HG03439 (cell line): Measurements from ENCODE around the gene STAP1.
A peak's percentile ranks its signal among the peaks of the same experiment; 100 is the strongest.

Experiments
- ATAC-seq: cut with Tn5 transposase; IDR thresholded peaks from one replicate; pipeline ENCODE4 v1.9.1; 2021; ENCODE audit warnings: mild to moderate bottlenecking, moderate library complexity; ENCODE audit not compliant: unreplicated experiment

Gene STAP1

DNA sequence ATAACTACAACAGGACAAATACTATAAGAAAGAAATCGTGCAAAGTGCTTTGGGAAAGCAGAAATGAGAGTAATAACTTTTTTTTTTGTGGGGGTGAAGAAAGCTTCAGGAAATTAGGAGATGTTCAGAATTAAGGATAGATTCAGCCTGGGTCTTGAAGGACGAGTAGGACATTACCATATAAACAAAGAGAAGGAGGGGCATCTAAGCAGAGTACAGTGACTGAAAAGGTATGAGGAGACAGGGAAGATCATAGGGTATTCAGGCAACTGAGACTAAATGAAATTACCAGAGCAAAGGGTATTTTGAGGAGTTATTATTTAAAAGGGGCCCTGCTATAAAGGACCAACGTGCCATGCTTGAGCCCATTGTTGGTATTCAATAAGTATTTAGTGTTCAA lies 3.1 kb upstream of the STAP1 start:
- ATAC-seq, result no peak

DNA sequence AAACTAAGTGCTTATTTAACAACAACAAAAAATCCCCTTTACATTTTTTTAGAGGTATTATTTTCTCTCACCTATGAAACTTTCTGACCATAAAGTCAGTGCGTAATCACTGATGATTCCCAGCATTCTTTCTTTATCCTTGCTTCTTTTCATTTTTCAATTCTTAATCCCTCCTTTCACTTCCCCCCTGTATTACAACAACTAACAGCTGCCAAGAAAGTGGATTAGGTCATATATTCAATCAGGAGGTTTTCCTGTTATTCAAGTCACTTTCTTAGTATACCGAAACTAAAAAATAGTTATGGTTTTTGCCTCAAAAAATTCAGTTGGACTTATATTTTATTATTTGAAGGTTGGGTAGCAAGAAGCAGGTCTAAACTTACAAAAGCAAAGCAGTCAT lies 2.1 kb upstream of the STAP1 start:
- ATAC-seq, result no peak

DNA sequence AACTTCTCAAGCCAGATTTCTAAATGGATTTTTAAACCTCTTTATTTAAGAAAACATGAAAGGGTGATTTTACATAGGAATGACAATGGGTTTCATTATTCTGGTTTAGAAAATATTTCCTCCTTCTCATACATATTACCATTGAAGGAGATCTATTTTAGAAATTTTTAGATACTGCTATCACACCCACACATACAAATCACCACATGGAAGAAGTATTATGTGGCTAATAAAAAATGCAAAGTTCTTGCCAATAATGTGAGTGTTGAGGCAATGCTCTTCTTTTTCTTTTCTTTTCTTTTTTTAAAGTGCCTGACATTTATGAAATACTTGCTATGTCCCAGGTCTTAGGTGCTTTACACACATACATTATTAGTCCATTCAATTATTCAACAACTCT lies 6.8 kb downstream of the STAP1 start:
- ATAC-seq, result no peak

DNA sequence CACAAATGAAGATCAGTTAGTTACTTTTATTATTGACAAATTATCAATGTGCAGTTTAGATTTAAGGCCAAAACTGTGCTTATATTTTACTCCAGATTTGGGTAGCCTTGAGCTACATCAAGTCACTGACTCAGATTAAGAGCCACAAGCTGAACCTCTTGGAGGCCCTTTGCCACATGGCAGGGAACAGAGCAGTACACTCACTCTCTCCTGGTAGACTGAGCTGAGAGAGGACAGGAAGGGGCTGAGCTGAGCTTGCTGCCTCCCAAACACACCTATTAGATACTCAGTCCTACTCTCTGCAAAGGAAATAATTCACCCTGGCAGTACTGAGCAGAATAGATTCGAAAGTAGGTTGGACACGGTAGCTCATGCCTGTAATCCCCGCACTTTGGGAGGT lies 7.8 kb downstream of the STAP1 start:
- ATAC-seq, result no peak

DNA sequence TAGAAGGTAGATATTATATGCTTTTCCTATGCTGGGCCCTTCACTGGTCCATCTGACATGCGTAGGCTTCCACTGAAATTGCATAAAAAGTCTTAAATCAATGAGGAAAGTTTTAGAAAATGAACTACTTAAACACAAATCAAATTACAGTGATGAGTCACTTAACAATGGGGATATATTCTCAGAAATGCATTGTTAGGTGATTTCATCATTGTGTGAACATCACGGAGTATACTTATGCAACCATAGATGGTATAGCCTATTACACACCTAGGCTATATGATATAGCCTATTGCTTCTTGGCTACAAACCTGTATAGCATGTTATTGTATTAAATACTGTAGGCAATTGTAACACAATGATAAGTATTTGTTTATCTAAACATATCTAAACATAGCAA lies 10.3 kb downstream of the STAP1 start:
- no peak for ATAC-seq

DNA sequence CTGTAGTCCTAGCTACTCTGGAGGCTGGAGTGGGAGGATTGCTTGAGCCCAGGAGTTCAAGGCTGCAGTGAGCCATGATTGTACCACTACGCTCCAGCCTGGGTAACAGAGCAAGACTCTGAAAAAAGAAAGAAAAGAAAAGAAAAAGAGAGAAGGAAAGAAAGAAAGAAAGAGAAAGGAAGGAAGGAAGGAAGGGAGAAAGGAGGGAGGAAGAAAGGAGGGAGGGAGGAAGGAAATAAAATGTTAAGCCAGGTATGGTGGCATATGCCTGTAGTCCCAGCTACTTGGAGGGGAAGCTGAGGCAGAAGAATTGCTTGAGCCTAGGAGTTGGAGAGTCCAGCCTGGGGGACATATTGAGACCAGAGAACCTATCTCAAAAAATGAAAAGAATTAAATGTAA lies 12.0 kb downstream of the STAP1 start:
- no peak for ATAC-seq

DNA sequence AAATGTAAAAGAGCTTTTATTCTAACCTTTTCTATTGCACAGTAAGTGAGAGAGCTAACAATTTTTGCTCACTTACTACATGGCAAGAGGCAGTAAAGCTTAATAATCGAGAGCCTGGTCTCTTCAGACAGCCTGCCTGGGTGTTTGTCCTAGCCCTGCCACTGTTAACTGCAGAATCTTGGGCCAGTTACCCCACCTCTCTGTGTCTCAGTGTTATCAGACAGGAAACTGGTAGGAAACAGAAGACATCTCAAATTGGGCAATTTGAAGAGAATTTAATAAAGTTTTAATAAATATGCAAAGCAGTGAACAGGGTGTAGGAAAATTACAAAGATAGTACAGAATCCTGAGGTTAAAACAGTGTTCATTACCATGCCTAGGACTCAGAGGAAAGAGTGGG lies 13.4 kb downstream of the STAP1 start:
- ATAC-seq, result no peak

DNA sequence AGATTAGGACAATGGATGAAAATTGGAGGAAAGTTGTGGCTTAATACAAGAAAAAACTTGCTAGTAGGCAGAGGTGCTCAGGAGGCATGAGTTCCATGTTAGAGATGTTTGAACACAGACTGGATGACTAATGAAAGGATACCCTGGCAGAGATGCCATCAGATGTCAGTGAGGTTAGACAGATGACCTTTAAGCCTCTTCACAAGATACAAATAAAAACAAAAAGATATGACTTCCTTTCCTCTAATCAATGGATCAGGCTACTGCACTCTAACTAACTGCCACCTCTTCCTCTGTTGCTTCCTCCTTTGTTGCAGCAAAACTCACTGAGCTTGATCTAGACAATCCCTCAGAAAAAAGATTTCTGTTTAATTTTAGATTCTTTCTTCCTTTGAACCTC lies 14.7 kb downstream of the STAP1 start:
- ATAC-seq, result no peak

DNA sequence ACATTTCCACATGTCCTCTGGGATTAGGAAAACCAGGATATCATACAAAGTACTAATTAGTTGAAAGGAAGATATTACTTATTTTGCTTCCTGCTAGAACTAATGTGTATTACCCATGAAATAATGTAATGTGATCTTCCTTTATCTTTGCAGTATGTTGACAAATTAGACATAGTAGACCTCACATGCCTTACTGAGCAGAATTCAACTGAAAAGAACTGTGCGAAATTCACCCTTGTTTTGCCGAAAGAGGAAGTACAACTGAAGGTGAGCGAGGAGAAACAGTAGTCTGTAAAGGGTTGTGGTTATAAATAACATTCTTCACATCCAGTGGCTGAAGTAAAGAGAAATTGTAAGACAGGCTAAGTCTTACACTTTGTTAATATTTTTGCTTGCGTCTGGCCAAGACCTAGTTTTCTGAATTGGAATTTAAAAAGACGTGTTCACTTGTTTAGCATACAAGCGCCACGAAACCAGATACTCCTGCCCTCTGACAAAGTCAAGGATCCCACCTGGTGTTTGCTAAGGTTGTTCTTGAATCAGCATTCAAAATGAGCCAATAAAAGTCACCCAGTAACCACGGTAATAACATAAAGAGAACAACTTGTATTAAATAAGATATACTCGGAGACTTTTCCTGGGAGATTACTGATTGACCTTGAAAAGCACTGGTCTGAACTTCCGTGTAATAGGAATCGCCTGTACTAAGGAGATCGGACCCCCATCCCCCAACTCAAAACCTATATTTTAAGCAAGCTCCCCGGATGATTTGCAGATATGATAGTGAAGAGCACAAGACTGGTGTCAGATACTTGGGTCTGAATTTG lies 16.9 kb downstream of the STAP1 start:
- ATAC-seq, result peak; percentile 92

DNA sequence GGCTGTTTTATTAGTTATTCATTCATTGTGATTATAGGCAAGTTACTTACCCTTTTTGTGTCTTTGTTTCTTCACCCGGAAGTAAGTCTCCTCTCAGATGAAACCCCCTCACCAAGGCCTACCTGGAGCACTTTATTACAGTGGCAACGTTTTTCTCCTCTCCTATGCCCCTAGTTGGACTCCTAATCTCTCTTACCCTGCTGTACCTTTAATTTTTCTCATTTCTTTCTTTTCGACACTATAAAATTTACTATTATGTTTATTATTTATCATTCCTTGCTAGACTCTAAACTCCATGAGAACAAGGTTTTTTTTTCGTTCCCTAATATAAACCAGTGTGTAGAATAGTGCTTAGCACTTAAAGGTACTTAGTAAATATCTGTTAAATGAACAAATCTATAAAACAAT lies 17.5 kb downstream of the STAP1 start:
- no peak for ATAC-seq

DNA sequence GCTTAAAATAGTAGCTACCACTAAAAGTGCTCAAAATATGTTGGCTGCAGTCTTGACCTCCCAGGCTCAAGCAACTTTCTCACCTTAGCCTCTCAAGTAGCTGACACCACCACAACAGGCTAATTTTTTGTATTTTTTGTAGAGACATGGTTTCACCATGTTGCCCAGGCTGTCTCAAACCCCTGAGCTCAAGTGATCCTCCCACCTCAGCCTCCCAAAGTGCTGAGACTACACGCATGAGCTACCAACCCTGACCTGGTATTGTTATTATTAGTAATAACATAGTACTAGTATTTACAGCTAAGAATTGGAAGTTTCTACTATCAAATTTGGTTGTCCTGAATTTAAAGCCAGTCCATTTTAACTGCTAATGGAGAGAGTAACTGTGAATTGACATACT lies 18.0 kb downstream of the STAP1 start:
- ATAC-seq, result no peak

DNA sequence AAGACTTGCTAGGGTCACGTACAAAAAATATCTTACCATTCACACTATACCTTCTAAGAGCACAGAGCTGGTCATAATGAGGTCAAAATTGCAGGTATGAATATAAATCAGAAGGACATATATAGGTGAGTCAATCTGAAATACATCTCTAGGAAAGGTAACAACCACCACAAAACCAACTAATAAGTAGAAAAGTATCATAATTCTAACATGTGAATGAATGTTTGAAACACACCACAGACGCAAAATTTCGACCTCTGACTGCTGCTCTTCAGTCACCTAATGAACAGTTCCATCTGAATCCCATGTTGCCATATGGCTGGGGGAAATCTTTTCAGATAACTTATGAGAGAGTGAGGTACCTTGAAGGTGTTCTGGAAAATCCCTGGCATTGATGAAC lies 22.1 kb downstream of the STAP1 start:
- ATAC-seq, result no peak

DNA sequence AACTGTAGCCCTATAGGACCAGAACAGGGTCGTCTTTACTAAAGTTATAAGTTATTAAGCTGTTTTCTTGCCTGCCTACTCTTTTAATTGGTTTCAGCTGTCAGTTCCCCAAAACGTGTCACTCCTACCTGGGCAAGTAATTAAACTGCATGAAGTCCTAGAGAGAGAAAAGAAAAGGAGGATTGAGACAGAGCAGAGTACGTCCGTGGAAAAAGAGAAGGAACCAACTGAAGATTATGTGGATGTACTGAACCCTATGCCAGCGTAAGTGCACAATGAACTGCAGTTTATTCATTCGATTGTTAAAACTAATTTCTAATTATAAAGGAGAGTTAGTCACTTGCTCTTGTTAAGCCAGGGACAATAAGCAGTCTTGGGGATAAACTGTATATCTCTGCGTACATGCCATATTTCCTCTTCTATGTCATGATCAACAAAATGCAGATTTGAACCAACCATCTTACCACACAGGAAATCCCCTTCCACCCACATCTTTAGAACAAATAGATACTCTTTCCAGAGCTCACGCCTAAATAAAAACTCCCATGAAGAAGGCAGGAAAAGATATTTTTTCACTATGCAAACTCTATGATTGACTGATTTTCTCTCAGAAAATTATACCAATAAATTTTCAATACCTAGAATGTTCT lies 22.8 kb downstream of the STAP1 start:
- peak; percentile 41 for ATAC-seq

DNA sequence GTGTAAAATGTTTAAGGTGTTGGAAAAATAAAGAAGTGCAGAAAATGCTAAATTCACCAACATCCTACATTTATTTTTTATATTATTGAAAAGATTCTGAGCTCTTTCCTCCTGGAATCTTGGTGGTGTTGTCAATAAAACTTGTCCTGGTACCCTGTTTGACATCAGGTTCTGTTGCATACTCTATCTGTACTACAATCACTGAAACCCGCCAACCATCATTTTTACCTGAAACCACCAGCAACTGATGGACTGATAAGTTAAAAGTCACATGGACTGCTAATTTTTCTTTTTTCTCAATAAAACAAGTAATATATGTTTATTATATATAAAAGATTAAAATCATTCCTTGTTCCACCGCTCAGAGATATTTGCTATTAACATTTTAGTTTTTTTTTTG lies 23.4 kb downstream of the STAP1 start:
- no peak for ATAC-seq

DNA sequence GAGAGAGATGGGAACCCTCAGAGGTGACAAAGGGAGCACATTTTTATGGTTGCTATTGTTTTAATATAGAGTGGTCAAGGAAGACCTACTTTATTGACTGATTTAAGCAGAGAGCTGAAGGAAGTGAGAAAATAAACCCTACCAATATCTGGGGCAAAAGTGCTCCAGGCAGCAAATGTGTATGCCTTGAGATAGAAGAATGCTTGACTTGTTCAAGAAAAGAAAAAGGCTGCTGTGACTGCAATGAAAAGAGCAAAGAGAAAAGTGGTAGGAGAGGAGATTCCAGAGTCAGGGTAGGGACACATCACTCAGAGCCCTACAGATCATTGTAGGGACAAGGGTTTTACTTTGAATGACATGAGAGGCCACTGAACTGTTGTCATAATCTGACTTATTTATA lies 26.0 kb downstream of the STAP1 start:
- no peak for ATAC-seq

DNA sequence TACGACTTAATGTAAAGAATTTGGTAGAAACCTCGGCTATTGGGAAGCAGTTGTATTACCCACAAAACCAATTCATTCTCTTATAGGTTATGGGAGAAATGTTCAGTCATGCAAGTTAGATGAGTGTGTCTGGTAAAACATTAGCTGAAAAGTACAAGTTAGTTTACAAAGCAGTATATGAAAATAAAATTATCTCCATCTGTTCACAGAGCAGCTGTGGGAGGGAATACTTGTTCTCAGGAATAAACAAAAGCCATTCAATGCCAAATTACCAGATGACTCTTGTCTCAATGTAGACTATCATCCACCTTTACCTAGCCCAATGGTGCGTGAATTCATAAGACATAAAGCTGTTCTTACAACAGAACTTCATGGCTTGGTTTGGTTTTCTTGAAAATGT lies 28.6 kb downstream of the STAP1 start:
- ATAC-seq, result no peak

DNA sequence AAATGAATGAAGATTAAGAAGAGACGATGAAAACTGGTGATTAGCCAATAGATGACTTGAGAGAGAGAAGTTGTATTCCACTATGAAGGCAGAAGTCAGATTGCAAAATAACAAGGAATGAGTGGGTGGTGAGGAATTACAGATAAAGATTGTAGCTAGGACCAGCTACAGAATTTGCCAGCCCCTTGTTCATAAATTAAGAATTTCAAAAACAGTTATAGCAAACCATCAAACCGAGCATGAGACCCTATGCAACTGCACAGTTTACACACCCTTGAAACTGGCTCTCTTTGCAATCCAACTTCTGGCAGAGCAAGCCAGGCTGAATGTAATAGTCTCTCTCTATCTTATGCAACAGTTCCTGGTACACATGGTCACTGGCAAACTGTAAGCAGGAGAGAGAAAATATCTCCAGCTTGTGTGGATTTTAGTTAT lies 35.2 kb downstream of the STAP1 start:
- ATAC-seq, result no peak

DNA sequence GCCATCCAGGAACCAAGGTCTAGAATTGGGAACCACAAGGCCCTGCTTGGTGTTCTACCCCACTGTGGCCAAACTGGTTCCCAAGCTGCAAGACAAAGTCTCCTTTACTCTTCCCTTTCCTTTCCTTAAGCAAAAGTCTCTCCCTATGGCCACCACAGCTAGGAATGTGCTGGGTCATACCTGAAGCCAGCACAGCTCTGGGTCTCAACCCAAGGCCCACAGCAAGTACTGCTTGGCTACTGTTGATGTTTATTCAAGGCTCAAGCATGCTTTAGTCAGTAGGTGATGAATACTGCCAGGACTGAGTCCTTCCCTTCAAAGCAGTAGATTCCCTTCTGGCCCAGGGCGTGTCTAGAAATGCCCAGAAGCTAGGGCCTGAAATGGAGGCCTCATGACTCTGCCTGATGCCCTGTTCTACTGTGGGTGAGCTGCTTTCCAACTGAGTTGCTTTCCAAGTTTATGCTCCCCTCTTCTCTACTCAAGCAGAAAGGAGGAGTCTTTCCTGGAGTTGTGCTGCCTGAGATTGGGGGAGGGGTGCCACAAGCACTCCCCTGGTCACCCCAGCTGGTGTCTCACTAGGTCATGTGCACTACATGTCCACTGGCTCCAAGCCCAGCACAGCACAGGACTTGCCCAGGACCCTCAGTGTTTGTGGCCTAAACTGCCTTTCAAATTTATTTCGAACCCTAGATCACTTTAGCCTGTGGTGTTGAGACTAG lies 44.9 kb downstream of the STAP1 start:
- no peak for ATAC-seq

DNA sequence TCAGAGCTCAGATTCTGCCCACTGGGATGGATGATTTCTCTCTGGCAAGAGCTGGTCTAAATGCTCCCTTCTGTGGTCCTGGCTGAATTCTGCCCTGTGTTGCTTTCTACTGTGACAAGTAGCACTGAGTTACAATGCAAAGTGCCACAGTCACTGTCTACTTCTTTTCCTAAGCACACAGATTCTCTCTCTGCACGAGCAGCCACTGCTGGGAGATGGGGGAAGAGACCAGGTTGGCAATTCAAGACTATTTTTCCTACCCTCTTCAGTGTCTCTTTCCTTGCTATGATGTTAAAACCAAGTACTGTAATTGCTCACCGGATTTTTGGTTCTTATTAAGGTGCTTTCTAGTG lies 45.5 kb downstream of the STAP1 start:
- no peak for ATAC-seq

DNA sequence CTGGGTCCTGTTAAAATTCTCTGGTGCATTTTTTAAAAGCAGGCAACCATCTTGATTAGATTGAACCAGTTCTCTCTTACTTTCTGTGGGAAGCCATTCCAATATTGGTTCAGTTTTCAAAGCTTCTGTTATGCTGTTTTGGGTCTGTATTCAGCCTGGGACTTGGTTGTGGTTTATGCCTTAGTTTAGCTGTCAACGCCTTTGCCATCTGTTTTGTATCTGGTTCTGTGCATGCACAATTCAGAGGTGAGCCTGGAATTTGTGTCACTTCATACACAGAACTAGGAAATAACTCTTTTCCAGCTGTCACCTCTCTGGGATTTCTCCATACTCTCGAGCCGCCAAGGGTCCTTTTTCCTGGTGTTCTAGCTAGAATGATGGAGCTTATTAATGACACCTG lies 46.2 kb downstream of the STAP1 start:
- ATAC-seq, result no peak

DNA sequence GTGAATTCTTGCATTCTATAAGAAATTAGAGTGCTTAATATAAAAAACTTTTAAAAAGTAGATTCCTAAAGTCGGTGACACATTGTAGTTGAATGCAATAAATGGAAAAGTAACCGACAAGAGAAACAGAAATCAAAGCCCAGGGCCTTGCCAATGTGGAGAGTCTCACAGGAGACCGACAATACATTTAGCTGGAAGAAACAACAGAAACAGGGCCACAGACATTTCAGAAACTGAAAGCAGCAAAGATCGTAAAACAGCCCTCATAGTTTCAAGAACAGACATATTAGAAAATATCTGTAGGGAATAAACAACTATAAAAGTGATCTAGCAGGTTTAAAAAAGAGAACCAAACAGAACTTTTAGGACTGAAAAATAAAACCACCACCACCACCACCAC lies 49.5 kb downstream of the STAP1 start:
- no peak for ATAC-seq

DNA sequence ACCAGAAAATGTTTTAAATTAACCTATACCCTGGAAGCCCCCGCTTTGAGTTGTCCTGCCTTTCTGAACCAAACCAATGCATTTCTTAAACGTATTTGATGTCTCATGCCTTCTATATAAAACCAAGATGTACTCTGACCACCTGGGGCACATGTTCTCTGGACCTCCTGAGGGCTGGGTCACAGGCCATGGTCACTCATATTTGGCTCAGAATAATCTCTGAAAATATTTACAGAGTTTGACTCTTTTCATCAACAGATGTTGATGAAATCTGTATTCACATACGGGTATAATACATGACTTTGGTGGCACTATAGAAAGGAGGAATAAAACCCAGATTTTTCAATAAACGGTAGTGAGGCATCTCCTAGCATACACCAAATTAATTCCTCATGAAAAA lies 55.7 kb downstream of the STAP1 start:
- ATAC-seq, result no peak
